Activated CD8-positive, alpha-beta T cell treated with anti-CD3 and anti-CD28 coated beads for 36 hours (primary cell): ENCODE results near the gene FNTB. TPM values are rescaled to one million over a fixed set of nuclear protein-coding genes. Genes with fewer than 3 reads are reported as not detected.
A peak's percentile ranks its signal among the peaks of the same experiment; 100 is the strongest.

ENCODE experiments used
- ATAC-seq: fragments of 200-7000 bp; cut with Tn5 transposase; one replicate; pipeline ENCODE4 v1.10.0; 2021; ENCODE audit warnings: mild to moderate bottlenecking, moderate library complexity
- CTCF ChIA-PET: fragments of 350-600 bp; sonication (Branson Sonifier 250); formaldehyde crosslinking; loops from one replicate; lab custom pipeline; 2021; ENCODE audit warnings: antibody characterized with exemption; lab: Charles Lee
- POLR2A ChIA-PET: fragments of 350-600 bp; sonication (Branson Sonifier 250); formaldehyde crosslinking; loops from one replicate; lab custom pipeline; 2021; ENCODE audit warnings: antibody characterized with exemption; lab: Charles Lee
- DNase-seq: peaks from one replicate; pipeline ENCODE4 v3.0.0-alpha.2; 2020
- H3K27ac Mint-ChIP-seq: one replicate; pipeline ENCODE4 v1.8.0; 2021; ENCODE audit warnings: mild to moderate bottlenecking, mixed read lengths
- H3K27me3 Mint-ChIP-seq: one replicate; pipeline ENCODE4 v1.8.0; 2021; ENCODE audit warnings: mixed read lengths
- H3K36me3 Mint-ChIP-seq: one replicate; pipeline ENCODE4 v1.8.0; 2021; ENCODE audit warnings: low read depth, mixed read lengths
- H3K4me1 Mint-ChIP-seq: one replicate; pipeline ENCODE4 v1.8.0; 2021; ENCODE audit warnings: low read depth, mixed read lengths
- H3K4me3 Mint-ChIP-seq: one replicate; pipeline ENCODE4 v1.8.0; 2021; ENCODE audit warnings: mild to moderate bottlenecking, moderate library complexity, mixed read lengths
- H3K9me3 Mint-ChIP-seq: one replicate; pipeline ENCODE4 v1.8.0; 2021; ENCODE audit warnings: mixed read lengths
- CTCF ChIP-seq: fragments of 200-600 bp; IDR thresholded peaks from one replicate; pipeline ENCODE4 v1.8.0; 2022; ENCODE audit warnings: antibody characterized with exemption, mild to moderate bottlenecking
- intact Hi-C: fragments of 100-400 bp; cut with micrococcal nuclease; formaldehyde crosslinking; loops from one replicate; pipeline ENCODE4 v1.10.0; 2022
- total RNA-seq, 2 experiments: library from RNA; stranded (reverse); gene quantifications; one replicate each; pipeline ENCODE4 v1.2.3, GENCODE V29; 2021

FNTB gene
- total RNA-seq: 10 to 100 TPM; 18.8 to 23.5 TPM

GRCh38 chr14:64986648-64987437 lies at the start of gene FNTB:
Gene FNTB (plus strand): TSS chr14:64986895. CDS start chr14:64986954, 59 bp downstream.
- H3K4me1 Mint-ChIP-seq: peaks cover 43% of the 10 kb centered on the region
- intact Hi-C loops: loop anchor here (5.0 to 10.0 kb wide), 3 partner anchors 115 to 308 kb away; partner anchors contain the start of gene MAX

GRCh38 chr14:64937171-64937820 lies 49.4 kb upstream of the FNTB start:
- H3K27me3 Mint-ChIP-seq: no peaks in the 10 kb centered on the region
- H3K27ac Mint-ChIP-seq: no peak overlapping the region
- intact Hi-C loops: no loop called here
- ChIA-PET CTCF (interaction anchor here (0.9 to 2.2 kb wide), 5 partner anchors 10 to 114 kb away, joined by 3 to 12 read pairs (median 6); no protein-coding TSS in a partner anchor), POLR2A (interaction anchor here (1.0 to 1.4 kb wide), 4 partner anchors 8 to 78 kb away, joined by 3 to 5 read pairs (median 4); partner anchors contain the start of gene CHURC1)
- no peak for DNase-seq
- no peaks in the 10 kb centered on the region for H3K9me3 Mint-ChIP-seq
- no peak for TF ChIP-seq CTCF
- peaks cover 40% of the 10 kb centered on the region for H3K36me3 Mint-ChIP-seq
- no peak overlapping the region for H3K4me3 Mint-ChIP-seq
- H3K4me1 Mint-ChIP-seq: peaks cover 48% of the 10 kb centered on the region
- peak; percentile 45 for ATAC-seq

More at GRCh38 chr14:64986648-64987437, at the start of gene FNTB:
- Mint-ChIP-seq H3K27ac (peak within 1 kb of the TSS; percentile 94), H3K9me3 (no peaks in the 10 kb centered on the region), H3K27me3 (peaks cover 7% of the 10 kb centered on the region), H3K36me3 (peaks cover 24% of the 10 kb centered on the region), H3K4me3 (peak within 1 kb of the TSS; percentile 78)
- ATAC-seq (peak; percentile 94), DNase-seq (peak; percentile 96)
- ChIA-PET POLR2A (interaction anchor here (0.6 to 1.9 kb wide), 9 partner anchors 11 to 267 kb away, joined by 3 to 6 read pairs (median 3); partner anchors contain the start of gene CHURC1), CTCF (interaction anchor here (0.7 to 3.6 kb wide), 19 partner anchors 11 to 424 kb away, joined by 3 to 18 read pairs (median 4); partner anchors contain the start of gene CHURC1)
- peak; percentile 75 for TF ChIP-seq CTCF

GRCh38 chr14:64937821-64938193 lies 48.9 kb upstream of the FNTB start:
- peaks cover 36% of the 10 kb centered on the region for H3K36me3 Mint-ChIP-seq
- H3K27ac Mint-ChIP-seq: peak overlapping the region; percentile 35
- intact Hi-C loops: no loop called here
- no peak for TF ChIP-seq CTCF
- H3K27me3 Mint-ChIP-seq: no peaks in the 10 kb centered on the region
- ChIA-PET CTCF (interaction anchor here (1.2 kb wide), 1 partner anchor 46 kb away, joined by 3 read pairs; no protein-coding TSS in a partner anchor), POLR2A (no interaction called here)
- no peaks in the 10 kb centered on the region for H3K9me3 Mint-ChIP-seq
- H3K4me1 Mint-ChIP-seq: peaks cover 51% of the 10 kb centered on the region
- ATAC-seq (no peak), DNase-seq (no peak)
- H3K4me3 Mint-ChIP-seq: no peak overlapping the region

GRCh38 chr14:64938972-64939816 lies 47.5 kb upstream of the FNTB start:
- Mint-ChIP-seq H3K27ac (no peak overlapping the region), H3K9me3 (no peaks in the 10 kb centered on the region), H3K27me3 (no peaks in the 10 kb centered on the region), H3K4me1 (peaks cover 65% of the 10 kb centered on the region), H3K4me3 (no peak overlapping the region), H3K36me3 (peaks cover 40% of the 10 kb centered on the region)
- ChIA-PET POLR2A (interaction anchor here (0.9 kb wide), 1 partner anchor 11 kb away, joined by 3 read pairs; no protein-coding TSS in a partner anchor), CTCF (interaction anchor here (0.7 to 1.6 kb wide), 3 partner anchors 14 to 28 kb away, joined by 3 to 6 read pairs (median 4); no protein-coding TSS in a partner anchor)
- DNase-seq (no peak), ATAC-seq (no peak)
- TF ChIP-seq CTCF: no peak
- intact Hi-C loops: no loop called here
